ENCODE measurements around the gene CHMP1A. TPM values are rescaled to one million over a fixed set of nuclear protein-coding genes. Genes with fewer than 3 reads are reported as not detected.

CHMP1A gene
- total and polyA plus RNA-seq, 2 of the 8 experiments (the other 6 are each of a cell fraction or from before 2014, with no cell fraction given): 64.4 to 75.8 TPM

DNA sequence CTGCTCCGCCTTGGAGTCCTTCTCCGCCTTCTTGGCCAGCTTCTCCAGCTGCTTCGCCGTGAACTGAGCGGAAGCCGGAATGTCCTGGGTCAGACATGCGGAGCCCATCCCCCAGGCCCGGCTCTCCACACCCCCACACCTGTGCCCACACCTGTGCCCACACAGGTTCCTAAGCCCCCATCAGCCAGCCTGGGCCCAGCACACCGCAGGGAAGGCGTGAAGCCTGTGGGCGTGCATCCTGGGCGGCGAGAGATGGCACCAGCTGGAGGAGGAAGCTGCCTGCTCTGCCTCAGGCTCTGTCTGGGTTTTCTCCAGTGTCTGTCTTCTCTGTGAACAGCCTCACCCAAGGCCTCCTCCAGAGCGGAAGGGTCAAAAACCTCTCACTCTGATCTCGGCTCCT lies 5.9 kb downstream of the CHMP1A start:
- Histone ChIP-seq H2AFZ (ENCODE audit: low read length) (no peak overlapping the region), H2BK12ac (ENCODE audit: low read depth, low read length) (no peak overlapping the region), H4K91ac (replicated peaks; ENCODE audit: insufficient read length, low read length) (no peak overlapping the region), H3K4me2 (ENCODE audit: insufficient read depth in 1 of 2, low read depth in 2 of 2, low read length in 2 of 2) (no peak overlapping the region), H3K56ac (replicated peaks; ENCODE audit: insufficient read length, low read depth, low read length) (no peak overlapping the region), H3K27me3 (replicated peaks in 1 of 4; ENCODE audit: control insufficient read depth in 3 of 4, extremely low read depth in 1 of 4, insufficient read depth in 3 of 4, low read length in 3 of 4) (no peaks in the 10 kb centered on the region), H2BK20ac (ENCODE audit: low read length) (no peak overlapping the region), H3K79me1 (ENCODE audit: low read depth, low read length) (peaks cover 8% of the 10 kb centered on the region), H3K9me3 (ENCODE audit: insufficient read depth in 2 of 2, low read depth in 1 of 2, low read length in 1 of 2) (no peaks in the 10 kb centered on the region), H2BK120ac (replicated peaks; ENCODE audit: low read depth, low read length) (no peak overlapping the region), H2BK15ac (ENCODE audit: low read length) (no peak overlapping the region), H3K4ac (replicated peaks; ENCODE audit: insufficient read length, low read depth, low read length) (no peak overlapping the region), H3K23me2 (ENCODE audit: low read depth, low read length) (no peaks in the 10 kb centered on the region), H4K20me1 (replicated peaks in 1 of 2; ENCODE audit: control insufficient read depth in 1 of 2, insufficient read depth in 2 of 2, low read length in 2 of 2) (peaks cover 8 to 9% of the 10 kb centered on the region in 2 experiments), H3K4me1 (replicated peaks in 1 of 4; ENCODE audit: control insufficient read depth in 3 of 4, insufficient read depth in 4 of 4, low read length in 3 of 4) (peaks cover 0 to 3% (median 2%) of the 10 kb centered on the region in 4 experiments; a peak in 1 of 7 replicates), H3K27ac (ENCODE audit: low read depth, low read length) (no peak overlapping the region), H3K18ac (ENCODE audit: extremely low read depth, low read length) (no peak overlapping the region), H3K14ac (ENCODE audit: insufficient read length) (no peak overlapping the region), H2BK5ac (ENCODE audit: low read depth, low read length) (no peak overlapping the region), H3K79me2 (ENCODE audit: control insufficient read depth in 1 of 2, insufficient read depth in 2 of 2, low read length in 2 of 2) (peaks cover 0 to 19% of the 10 kb centered on the region in 2 experiments; a peak in 2 of 4 replicates), H4K5ac (ENCODE audit: insufficient read length, low read depth, low read length) (no peak overlapping the region), H2AK5ac (ENCODE audit: low read depth, low read length) (no peak overlapping the region), H4K8ac (ENCODE audit: extremely low read depth, insufficient read depth, low read length) (no peak overlapping the region), H3K9ac (replicated peaks in 1 of 4; ENCODE audit: extremely low read depth in 1 of 4, low read depth in 3 of 4, low read length in 3 of 4) (no peak overlapping the region), H3K36me3 (ENCODE audit: control insufficient read depth in 2 of 4, insufficient read depth in 4 of 4, low read length in 3 of 4) (peaks cover 6 to 14% (median 7%) of the 10 kb centered on the region in 4 experiments; a peak in 6 of 8 replicates), H3K23ac (ENCODE audit: insufficient read length) (no peak overlapping the region), H3K4me3 (ENCODE audit: extremely low read depth in 1 of 4, insufficient read depth in 2 of 4, low read depth in 3 of 4, low read length in 4 of 4) (no peak overlapping the region)
- CTCF ChIA-PET (ENCODE audit: partially characterized antibody): interaction anchor here (0.9 kb wide), 1 partner anchor 11 kb away, joined by 3 read pairs; no protein-coding TSS in a partner anchor
- POLR2A ChIA-PET (ENCODE audit: partially characterized antibody): interaction anchor here (2.9 kb wide), 1 partner anchor 8 kb away, joined by 11 read pairs; no protein-coding TSS in a partner anchor
- 92% methylated on average over 15 of the region's 15 CpGs; no CpG with 5 or more reads in 1 of the 2 experiments for WGBS, 2 experiments (ENCODE audit: extremely low coverage in 1 of 2, insufficient coverage in 1 of 2, insufficient read length in 1 of 2, insufficient replicate concordance in 2 of 2, low coverage in 1 of 2, low lambda C conversion rate in 2 of 2, missing lambda C conversion rate in 1 of 2)
- DNase-seq (ENCODE audit: low read depth in 1 of 2, low spot score in 2 of 2): no peak
- FAIRE-seq: no peak
- no peak for TF ChIP-seq POU5F1 (IDR thresholded peaks at IDR 0.05; ENCODE audit: low read depth, low read length)
- TF ChIP-seq EP300 (IDR thresholded peaks at IDR 0.05; ENCODE audit: borderline replicate concordance in 1 of 2, low read depth in 2 of 2, low read length in 2 of 2): no peak
- TF ChIP-seq SIX5 (IDR thresholded peaks at IDR 0.05; ENCODE audit: low read depth, low read length): no peak
- no peak for TF ChIP-seq POLR2A (IDR thresholded peaks at IDR 0.05; ENCODE audit: control extremely low read depth in 1 of 2, low read depth in 2 of 2, low read length in 2 of 2)
- TF ChIP-seq BRCA1 (IDR thresholded peaks at IDR 0.05; ENCODE audit: low read depth, low read length): no peak
- TF ChIP-seq ASH2L (IDR thresholded peaks at IDR 0.05; ENCODE audit: low read length): no peak
- no peak for TF ChIP-seq RAD21 (IDR thresholded peaks at IDR 0.05 in 1 of 2, conservative IDR thresholded peaks at IDR 0.05 in 1 of 2; ENCODE audit: low read depth in 2 of 2, low read length in 2 of 2)
- TF ChIP-seq TAF1 (IDR thresholded peaks at IDR 0.05; ENCODE audit: low read depth, low read length): no peak
- TF ChIP-seq SIRT6 (IDR thresholded peaks at IDR 0.05; ENCODE audit: low read length): no peak
- TF ChIP-seq NRF1 (IDR thresholded peaks at IDR 0.05; ENCODE audit: low read depth, low read length): no peak
- TF ChIP-seq SAP30 (IDR thresholded peaks at IDR 0.05; ENCODE audit: insufficient read depth, insufficient replicate concordance, low read length): no peak
- no peak for TF ChIP-seq PHF8 (conservative IDR thresholded peaks at IDR 0.05; ENCODE audit: low read depth, low read length)
- no peak for TF ChIP-seq TEAD4 (IDR thresholded peaks at IDR 0.05; ENCODE audit: low read depth, low read length)
- TF ChIP-seq FOSL1 (IDR thresholded peaks at IDR 0.05; ENCODE audit: insufficient read depth, low read depth, low read length): no peak
- TF ChIP-seq TAF7 (optimal IDR thresholded peaks at IDR 0.05; ENCODE audit: borderline replicate concordance, low read depth, low read length): no peak

Data from H1 (cell line).